T follicular helper cell (primary cell): ENCODE data around the gene APPL2.
"Not testable (repeated sequence)": the region's sequence is repeated elsewhere in the genome, so short reads cannot be mapped to it uniquely, and the experiment has no call there.

Source experiments
- DNase-seq: peaks from one replicate; pipeline ENCODE4 v3.0.0-alpha.2; 2020; ENCODE audit warnings: low read depth

Gene APPL2

GRCh38 chr12:105256921-105257320, 20.9 kb upstream of the APPL2 start:
- DNase-seq = no peak

GRCh38 chr12:105256431-105256830, 20.5 kb upstream of the APPL2 start:
- not testable (repeated sequence) for DNase-seq

DNA sequence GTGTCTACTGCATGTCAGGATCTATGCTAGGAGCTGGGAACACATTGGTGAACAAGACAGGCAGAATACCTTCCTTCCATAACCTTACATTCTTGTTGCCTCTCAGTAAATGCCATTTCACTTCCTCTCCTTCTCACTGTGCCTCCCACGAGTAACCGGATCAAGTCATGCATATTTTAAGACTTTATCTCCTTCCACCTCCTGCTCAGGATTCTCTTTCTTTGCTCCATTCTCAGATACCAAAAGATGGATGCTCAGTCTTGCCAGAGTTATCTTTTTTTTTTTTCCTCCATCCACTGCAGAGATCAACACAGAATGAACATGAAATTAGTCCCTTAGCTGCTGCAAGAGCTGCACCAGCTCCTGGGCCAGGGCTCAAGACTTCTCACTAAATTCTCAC, 20.0 kb upstream of the APPL2 start:
- DNase-seq = no peak

DNA sequence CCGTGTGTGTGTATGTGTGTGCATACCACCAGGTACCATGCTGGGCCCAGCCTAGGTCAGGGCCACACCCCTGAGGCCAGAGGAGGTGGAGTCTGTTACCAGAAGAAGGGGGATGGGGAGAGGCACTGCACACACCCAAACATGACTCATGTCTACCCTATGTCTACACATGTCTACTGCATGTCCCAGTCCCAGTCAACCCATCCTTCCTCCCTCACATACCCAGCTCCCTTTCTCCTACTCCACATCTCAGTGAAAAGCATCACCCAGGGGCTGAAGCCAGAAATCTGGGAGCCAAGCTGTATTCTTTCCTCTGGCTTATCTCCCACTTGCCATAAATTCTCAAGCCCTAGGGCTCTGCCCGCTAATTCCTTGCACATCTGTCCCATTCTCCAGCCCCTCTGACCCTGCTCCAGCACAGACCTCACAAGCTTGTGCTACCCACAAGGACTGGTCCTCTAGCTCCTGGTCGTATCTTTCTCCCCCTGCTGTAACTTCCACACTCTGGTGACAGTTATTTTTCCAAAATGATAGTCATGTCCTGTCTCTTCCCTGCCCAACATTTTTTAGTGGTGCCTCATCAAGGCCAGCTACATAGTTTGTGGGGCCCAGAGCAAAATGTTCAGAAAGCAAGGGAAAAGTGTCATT, 18.0 kb upstream of the APPL2 start:
- DNase-seq = no peak

DNA sequence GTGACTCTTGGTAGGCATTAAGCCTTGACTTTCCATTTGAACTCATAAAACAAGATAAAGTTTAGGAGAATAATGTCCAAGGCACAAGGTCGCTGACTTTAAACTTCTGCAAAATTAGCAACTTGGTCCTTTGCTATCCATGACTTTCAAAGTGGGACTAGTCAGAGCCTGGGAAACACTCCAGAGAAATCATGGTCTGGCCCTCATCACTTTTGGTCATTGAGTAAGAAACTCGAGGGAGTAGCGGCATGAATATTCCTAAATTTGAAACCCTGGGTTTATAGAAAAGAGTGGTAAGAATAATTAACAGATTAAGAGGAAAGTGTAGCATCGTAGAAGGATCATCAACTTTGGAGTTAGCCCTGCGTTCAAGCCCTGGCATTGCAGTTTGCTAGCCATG, 16.9 kb upstream of the APPL2 start:
- no peak for DNase-seq

DNA sequence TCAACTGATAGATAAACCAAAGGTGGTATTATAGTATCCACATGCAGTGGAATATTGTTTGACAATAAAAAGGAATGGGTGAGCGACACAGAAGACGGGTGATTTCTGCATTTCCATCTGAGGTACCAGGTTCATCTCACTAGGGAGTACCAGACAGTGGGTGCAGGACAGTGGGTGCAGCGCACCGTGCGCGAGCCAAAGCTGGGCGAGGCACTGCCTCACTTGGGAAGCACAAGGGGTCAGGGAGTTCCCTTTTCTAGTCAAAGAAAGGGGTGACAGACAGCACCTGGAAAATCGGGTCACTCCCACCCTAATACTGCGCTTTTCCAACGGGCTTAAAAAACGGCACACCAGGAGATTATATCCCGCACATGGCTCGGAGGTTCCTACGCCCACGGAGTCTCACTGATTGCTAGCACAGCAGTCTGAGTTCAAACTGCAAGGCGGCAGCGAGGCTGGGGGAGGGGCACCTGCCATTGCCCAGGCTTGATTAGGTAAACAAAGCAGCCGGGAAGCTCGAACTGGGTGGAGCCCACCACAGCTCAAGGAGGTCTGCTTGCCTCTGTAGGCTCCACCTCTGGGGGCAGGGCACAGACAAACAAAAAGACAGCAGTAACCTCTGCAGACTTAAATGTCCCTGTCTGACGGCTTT, 9.9 kb upstream of the APPL2 start:
- not testable (repeated sequence) for DNase-seq

- DNase-seq = no peak
Measured at GRCh38 chr12:105245291-105245690, 9.3 kb upstream of the APPL2 start.

GRCh38 chr12:105240228-105240627, 4.3 kb upstream of the APPL2 start:
- DNase-seq = no peak

GRCh38 chr12:105239304-105239703, 3.3 kb upstream of the APPL2 start:
- DNase-seq = no peak

- DNase-seq = no peak
Measured at GRCh38 chr12:105237666-105238065, 1.7 kb upstream of the APPL2 start.

DNA sequence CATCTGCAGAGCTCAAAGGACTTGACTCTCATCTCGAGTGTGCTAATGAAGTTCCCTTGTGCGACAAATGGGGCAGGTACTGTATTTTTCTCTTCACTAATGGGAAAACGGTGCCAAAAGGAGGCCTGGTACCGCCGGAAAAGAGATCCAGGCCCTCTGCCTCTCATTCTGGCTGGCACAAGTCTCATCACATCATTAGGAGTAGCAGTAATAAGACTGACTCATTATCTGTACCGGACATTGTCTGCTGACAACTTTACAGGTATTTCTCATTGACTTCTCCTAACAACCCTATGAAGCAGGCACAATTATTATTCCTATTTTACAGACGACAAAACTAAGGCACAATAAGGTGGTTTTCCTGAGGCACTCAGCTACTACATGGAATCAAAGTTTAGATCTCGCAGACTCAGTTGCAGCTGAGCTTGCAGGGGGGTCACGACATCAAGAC, 668 bp downstream of the APPL2 start:
- no peak for DNase-seq

DNA sequence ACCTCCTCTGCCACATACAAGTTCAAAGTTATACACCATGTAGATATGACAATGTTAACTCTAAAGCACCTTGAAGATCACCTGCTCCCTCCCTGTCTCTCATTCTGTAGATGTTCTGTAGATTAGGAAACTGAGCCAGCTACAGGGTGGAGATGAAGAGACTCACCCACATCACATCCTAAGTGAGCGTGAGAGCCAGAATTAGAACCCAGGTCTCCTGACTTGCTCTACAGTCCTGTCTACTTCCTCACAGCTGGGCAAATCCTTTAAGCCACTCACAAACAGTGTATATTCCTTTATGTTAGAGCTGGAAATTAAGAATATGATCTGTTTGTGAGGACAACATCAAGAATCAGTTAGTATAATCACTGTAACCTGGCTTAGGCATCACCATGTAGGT, 1.8 kb downstream of the APPL2 start:
- no peak for DNase-seq

DNA sequence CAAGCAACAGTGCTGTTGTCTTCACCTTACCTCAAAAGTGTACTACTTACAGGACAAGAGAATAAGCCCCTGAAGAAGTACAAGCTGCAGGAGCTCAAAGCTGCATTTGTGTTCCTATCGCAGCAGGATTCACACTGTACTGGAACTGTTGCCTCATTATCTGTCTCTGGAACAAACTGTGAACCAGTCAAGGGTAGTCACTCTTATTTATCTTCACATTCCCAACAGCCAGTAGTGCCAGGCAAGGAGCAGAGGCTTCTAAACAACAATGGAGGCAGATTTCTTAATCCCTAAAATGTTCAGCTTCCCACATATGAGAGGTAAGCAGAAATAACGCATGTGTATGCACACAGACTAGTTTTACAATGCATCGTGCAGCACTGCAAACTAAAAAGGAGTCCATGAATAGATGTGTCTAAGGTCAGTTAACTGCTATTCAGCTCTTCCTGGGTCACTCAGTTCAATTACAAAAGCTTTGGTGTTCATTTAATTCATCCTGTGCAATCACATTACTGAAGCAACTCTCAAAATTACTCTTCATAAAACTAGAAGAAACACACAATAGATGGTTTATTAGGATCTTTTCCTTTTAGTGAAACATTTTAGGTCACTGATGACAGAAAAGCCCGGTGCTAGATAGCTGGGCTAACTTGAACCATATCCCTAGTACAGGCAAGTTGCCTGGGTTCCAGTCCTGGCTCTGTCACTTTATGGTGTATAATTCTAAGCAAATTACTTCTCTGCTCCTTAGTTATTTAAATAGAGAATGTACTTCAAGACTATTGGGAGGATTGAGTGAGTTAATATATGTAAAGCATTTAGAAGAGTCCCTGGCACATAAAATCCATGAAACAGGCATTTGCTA, 2.7 kb downstream of the APPL2 start:
- no peak for DNase-seq

GRCh38 chr12:105231396-105231795, 4.6 kb downstream of the APPL2 start:
- no peak for DNase-seq

DNA sequence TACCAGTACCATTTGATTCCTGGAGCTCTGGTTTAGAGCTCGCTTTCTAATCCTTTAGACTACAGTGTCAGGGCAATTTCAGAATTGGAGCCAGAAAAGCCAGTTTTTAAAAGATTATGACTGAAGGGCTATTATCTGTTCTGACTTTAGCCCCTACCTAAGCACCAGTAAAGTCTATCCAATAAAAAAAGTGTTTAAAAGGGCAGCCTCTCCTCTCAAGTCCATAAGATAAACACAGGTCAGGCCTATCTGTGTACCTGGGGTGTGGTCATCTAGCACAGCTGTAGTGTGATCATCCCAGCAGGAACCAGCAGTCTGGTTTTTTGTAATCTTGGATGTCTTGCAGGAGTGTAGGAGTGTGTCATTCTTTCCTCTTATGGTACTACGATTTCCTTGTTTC, 6.6 kb downstream of the APPL2 start:
- no peak for DNase-seq

DNA sequence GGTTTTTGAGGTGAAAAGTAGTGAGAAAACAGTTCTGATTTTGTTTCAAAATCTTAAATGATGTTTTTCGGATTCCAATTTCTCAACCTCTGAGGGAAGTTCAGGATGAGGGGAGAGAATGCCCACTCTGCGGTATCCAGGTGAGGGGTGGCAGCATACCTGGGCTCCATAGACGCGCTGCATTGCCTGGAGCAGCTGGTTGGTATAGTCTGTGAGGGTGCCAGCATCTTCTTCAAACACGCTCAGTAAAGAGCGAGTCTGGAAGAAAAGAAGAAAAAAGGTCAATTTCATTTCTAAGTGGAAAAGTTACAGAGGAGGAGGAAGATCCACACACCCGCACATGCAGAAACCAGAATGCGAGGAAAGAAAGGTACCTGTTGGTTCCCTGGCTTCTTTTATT, 7.0 kb downstream of the APPL2 start:
- DNase-seq = no peak

GRCh38 chr12:105228494-105228893, 7.5 kb downstream of the APPL2 start:
- DNase-seq = no peak

GRCh38 chr12:105227879-105228278, 8.1 kb downstream of the APPL2 start:
- DNase-seq = no peak

DNA sequence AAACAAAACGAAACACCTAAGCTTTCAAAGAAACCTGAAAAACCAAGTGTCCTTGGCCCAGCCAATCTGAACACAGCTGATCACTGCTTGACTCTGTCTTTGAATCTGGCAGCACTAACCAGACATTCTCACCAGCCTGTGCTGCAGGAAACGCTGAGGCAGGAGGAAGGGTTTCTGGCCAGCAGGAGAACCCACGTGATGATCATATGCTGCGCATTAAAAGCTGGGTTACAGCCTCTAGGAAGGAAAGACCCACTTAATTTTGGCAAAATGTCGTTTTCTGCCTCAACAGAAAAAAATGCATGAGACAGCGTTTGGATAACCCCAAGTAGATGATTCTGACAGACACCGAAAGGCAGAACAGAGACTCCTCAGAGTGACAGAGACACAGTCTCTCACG, 9.8 kb downstream of the APPL2 start:
- no peak for DNase-seq

- no peak for DNase-seq
Measured at GRCh38 chr12:105225505-105226015, 10.4 kb downstream of the APPL2 start.

- no peak for DNase-seq
Measured at GRCh38 chr12:105224399-105224798, 11.6 kb downstream of the APPL2 start.

- DNase-seq = no peak
Measured at GRCh38 chr12:105223884-105224283, 12.1 kb downstream of the APPL2 start.

DNA sequence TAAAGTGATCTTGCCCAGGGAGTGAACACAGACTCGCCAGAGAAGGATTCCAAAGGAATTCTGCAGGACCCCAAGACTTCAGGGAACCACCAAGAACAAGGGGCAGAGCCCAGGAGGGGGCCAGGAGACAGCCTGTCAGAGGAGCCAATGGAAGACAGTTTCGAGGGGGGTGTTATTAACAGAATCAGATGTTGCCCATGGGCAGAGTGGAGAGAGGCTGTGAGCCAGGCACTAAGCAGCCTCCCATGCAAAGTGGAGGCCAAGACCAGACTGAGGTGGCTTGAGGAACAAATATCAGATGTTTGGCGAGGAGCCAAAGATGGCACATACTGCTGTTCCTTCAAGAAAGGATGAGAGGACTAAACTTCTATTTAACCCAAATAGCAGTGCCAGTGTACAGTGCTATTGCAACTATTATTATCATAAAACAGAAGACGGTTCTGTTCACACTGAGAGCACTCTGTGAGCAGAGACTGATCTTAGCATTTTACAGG, 12.6 kb downstream of the APPL2 start:
- DNase-seq = no peak
